Activated CD4-positive, alpha-beta T cell treated with anti-CD3 and anti-CD28 coated beads for 36 hours (primary cell): Measurements from ENCODE around the gene ARHGAP22. TPM values are rescaled to one million over a fixed set of nuclear protein-coding genes. Genes with fewer than 3 reads are reported as not detected.

Experiments used
- ATAC-seq: fragments of 200-7000 bp; cut with Tn5 transposase; one replicate; pipeline ENCODE4 v1.10.0; 2021; ENCODE audit warnings: mild to moderate bottlenecking, moderate library complexity
- CTCF ChIA-PET: fragments of 350-600 bp; sonication (Branson Sonifier 250); formaldehyde crosslinking; loops from one replicate; lab custom pipeline; 2021; ENCODE audit warnings: antibody characterized with exemption; lab: Charles Lee
- POLR2A ChIA-PET: fragments of 350-600 bp; sonication (Branson Sonifier 250); formaldehyde crosslinking; loops from one replicate; lab custom pipeline; 2021; ENCODE audit warnings: antibody characterized with exemption, inconsistent platforms; lab: Charles Lee
- DNase-seq: peaks from one replicate; pipeline ENCODE4 v3.0.0-alpha.2; 2020
- H3K27ac Mint-ChIP-seq: one replicate; pipeline ENCODE4 v1.8.0; 2021; ENCODE audit warnings: mixed read lengths
- H3K27me3 Mint-ChIP-seq: one replicate; pipeline ENCODE4 v1.8.0; 2021; ENCODE audit warnings: mixed read lengths
- H3K36me3 Mint-ChIP-seq: one replicate; pipeline ENCODE4 v1.8.0; 2021; ENCODE audit warnings: low read depth, mixed read lengths
- H3K4me1 Mint-ChIP-seq: one replicate; pipeline ENCODE4 v1.8.0; 2021; ENCODE audit warnings: mixed read lengths
- H3K4me3 Mint-ChIP-seq: one replicate; pipeline ENCODE4 v1.8.0; 2021; ENCODE audit warnings: mild to moderate bottlenecking, moderate library complexity, mixed read lengths
- H3K9me3 Mint-ChIP-seq: one replicate; pipeline ENCODE4 v1.8.0; 2021; ENCODE audit warnings: low read depth, mixed read lengths
- intact Hi-C, 2 experiments: fragments of 100-400 bp; cut with DNase I in 1 of 2; cut with micrococcal nuclease in 1 of 2; formaldehyde crosslinking; loops; one replicate each; pipeline versions ENCODE4 v1.14.2 to v1.15.1; 2022 to 2024; cut with DNase I, micrococcal nuclease
- total RNA-seq, 2 experiments: library from RNA; stranded (reverse); gene quantifications; one replicate each; pipeline ENCODE4 v1.2.3, GENCODE V29; 2021

ARHGAP22 gene
- total RNA-seq, 2 experiments from 2014 or later = 0.27 to 0.47 TPM

DNA sequence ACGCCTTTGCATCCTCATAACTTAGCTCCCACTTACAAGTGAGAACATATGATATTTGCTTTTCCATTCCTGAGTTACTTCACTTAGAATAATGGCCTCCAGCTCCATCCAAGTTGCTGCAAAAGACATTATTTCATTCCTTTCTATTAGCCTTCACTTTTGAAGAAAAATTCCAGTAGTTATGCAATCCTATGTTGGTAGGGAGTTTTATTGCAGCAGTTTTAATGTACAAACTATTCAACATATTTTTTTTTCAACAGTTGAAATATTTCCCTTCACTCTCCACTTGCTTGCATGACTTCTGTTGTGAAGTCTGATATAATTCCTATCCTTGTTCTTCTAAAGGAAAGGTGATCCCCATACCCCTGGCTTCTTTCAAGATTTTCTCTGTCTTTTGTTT lies 27.3 kb upstream of the ARHGAP22 start:
- no peaks in the 10 kb centered on the region for H3K9me3 Mint-ChIP-seq
- H3K27ac Mint-ChIP-seq = no peak overlapping the region
- intact Hi-C loops = no loop called here
- no peak for DNase-seq
- CTCF ChIA-PET = no interaction called here
- H3K4me1 Mint-ChIP-seq = peaks cover 16% of the 10 kb centered on the region
- H3K36me3 Mint-ChIP-seq = no peaks in the 10 kb centered on the region
- POLR2A ChIA-PET = no interaction called here
- ATAC-seq = no peak
- H3K27me3 Mint-ChIP-seq = peaks cover 15% of the 10 kb centered on the region
- no peak overlapping the region for H3K4me3 Mint-ChIP-seq

DNA sequence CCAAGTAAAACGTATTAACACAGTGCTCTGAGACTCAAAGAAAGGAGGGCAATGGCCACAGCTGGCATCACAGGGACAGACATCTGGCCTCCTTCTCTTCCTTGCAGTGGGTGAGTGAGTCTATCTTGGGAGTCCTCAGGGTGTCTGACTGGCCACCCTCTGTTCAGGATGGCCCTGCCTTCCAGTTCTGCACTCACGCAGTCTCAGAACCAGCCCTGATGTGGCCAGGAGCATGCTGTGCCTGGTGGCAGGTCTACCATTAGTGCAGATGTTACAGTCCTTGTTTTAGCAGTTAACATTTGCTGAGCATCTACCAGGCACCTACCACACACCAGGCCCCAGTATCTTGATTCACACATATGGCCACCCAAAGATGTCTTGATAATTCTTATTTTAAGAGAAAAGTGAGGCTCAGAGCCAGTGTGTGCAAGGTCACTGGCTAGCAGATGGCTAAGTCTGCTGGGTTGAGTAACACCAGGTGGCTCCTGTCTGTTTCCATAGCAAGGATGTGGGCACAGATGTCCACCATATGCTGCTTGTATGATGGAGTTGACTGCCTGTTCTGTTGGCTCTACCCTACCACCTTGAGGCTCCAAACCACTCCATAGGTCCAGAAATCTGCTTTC lies 23.2 kb upstream of the ARHGAP22 start:
- H3K4me3 Mint-ChIP-seq = no peak overlapping the region
- CTCF ChIA-PET = interaction anchor here (1.0 kb wide), 1 partner anchor 13 kb away, joined by 3 read pairs; no protein-coding TSS in a partner anchor
- no peaks in the 10 kb centered on the region for H3K4me1 Mint-ChIP-seq
- DNase-seq = no peak
- peaks cover 19% of the 10 kb centered on the region for H3K27me3 Mint-ChIP-seq
- no peaks in the 10 kb centered on the region for H3K9me3 Mint-ChIP-seq
- POLR2A ChIA-PET = no interaction called here
- intact Hi-C loops = no loop called here
- no peaks in the 10 kb centered on the region for H3K36me3 Mint-ChIP-seq
- no peak overlapping the region for H3K27ac Mint-ChIP-seq
- ATAC-seq = no peak

DNA sequence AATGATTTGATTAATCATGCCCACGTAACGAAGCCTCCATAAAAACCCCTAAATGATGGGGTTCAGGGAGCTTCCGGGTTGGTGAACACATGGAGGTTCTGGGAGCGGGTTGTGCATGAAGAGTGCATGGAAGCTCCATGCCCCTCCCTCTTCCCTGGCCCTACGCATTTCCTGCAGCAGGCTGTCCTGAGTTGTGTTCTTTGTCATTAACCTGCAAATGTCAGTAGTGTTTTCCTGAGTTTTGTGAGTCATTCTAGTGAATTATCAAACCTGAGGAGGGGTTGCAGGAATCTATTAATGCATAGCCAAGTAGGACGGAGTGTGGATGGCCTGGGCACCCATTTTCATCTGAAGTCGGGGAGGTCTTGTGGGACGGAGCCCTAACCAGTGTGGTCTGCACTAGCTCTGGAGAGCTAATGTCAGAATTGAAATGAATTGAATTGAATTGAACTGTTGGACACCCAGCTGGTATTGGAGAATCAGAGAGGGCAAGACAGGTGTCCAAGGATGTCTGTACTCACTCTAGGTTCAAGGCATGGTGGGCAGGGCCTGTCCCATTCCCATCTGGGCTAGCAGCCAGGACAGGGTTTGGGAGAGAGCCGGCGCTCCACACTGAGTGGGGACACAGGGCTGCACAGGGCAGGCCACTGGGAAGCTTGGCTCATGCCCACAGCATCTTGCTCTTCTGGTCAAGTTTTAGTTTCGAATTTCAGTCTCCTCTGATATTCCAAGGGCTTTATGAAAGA lies 22.3 kb upstream of the ARHGAP22 start:
- POLR2A ChIA-PET = no interaction called here
- ATAC-seq = no peak
- H3K9me3 Mint-ChIP-seq = no peaks in the 10 kb centered on the region

DNA sequence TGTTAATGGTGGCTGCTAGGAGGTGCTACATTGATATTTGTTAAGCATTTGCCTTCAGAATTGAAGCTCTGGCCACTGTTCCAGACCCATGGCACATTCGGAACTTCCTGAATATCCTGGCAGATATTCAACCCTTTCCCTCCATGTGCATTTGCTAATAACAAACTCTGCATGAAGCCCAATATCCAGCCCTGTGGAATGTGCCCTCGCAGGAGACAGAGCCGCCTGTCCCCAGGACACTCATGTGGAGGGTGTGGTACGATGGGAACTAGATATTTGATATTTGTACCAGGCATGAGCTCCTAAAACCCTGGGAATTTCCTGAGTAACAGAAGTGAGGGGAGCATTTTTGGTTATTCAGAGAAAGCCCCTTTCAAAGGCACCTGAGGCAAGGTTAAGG lies 21.6 kb upstream of the ARHGAP22 start:
- CTCF ChIA-PET = interaction anchor here (0.9 kb wide), 1 partner anchor 12 kb away, joined by 3 read pairs; no protein-coding TSS in a partner anchor
- ATAC-seq (no peak), DNase-seq (no peak)
- Mint-ChIP-seq H3K4me3 (no peak overlapping the region), H3K27me3 (peaks cover 16% of the 10 kb centered on the region), H3K36me3 (no peaks in the 10 kb centered on the region), H3K27ac (no peak overlapping the region), H3K9me3 (no peaks in the 10 kb centered on the region), H3K4me1 (no peaks in the 10 kb centered on the region)
- POLR2A ChIA-PET = no interaction called here
- intact Hi-C loops = no loop called here

More for the DNA sequence above, 22.3 kb upstream of the ARHGAP22 start:
- Mint-ChIP-seq H3K36me3 (no peaks in the 10 kb centered on the region), H3K27me3 (peaks cover 19% of the 10 kb centered on the region), H3K4me1 (no peaks in the 10 kb centered on the region), H3K27ac (no peak overlapping the region), H3K4me3 (no peak overlapping the region)
- DNase-seq = no peak
- CTCF ChIA-PET = interaction anchor here (1.0 kb wide), 1 partner anchor 12 kb away, joined by 3 read pairs; no protein-coding TSS in a partner anchor
- intact Hi-C loops = no loop called here

DNA sequence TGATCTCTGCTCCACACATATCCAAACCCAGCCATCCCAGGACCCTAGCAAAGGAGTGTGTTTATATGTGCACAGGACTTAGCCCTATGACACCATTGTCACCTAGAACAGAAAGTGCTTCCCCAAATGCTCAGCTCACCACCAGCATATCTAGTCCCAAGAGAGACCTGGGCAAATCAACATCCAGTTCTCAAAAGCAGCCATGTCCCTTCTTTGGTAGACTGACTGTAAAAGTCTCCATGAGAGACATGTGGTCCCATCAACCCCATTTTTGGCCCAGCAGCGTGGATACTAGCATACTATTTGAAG lies 20.9 kb upstream of the ARHGAP22 start:
- DNase-seq (no peak), ATAC-seq (no peak)
- H3K36me3 Mint-ChIP-seq = no peaks in the 10 kb centered on the region
- peaks cover 16% of the 10 kb centered on the region for H3K27me3 Mint-ChIP-seq
- POLR2A ChIA-PET = no interaction called here
- intact Hi-C loops = no loop called here
- CTCF ChIA-PET = interaction anchor here (0.9 kb wide), 1 partner anchor 11 kb away, joined by 3 read pairs; no protein-coding TSS in a partner anchor
- no peaks in the 10 kb centered on the region for H3K9me3 Mint-ChIP-seq
- no peaks in the 10 kb centered on the region for H3K4me1 Mint-ChIP-seq
- H3K4me3 Mint-ChIP-seq = no peak overlapping the region
- no peak overlapping the region for H3K27ac Mint-ChIP-seq

DNA sequence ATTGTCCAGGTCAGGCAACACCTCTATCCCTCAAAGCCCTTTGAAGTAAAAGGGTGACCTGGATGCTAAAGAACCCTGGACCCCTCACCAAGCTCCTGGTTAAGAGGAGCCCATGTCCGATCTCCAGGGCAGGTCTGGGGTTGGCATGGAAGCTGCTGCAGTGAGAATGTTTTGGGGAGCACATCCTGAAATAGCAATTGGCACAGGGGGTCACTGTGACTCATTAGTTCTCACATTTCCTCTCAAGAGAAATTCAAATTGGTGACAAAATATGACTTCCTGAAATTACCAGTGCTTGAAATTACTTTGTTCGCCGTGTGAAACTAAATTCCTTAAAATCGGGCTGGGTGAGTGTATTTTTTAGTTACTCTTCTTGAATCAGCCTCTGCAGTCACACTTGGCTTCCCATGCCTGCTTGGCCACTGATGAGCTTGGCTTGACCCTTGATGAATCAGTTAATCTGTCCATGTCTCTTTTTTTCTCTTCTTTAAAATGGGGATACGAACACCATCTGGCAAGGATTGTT lies 18.8 kb upstream of the ARHGAP22 start:
- ChIA-PET POLR2A (no interaction called here), CTCF (interaction anchor here (0.7 to 1.9 kb wide), 5 partner anchors 9 to 97 kb away, joined by 3 to 6 read pairs (median 3); no protein-coding TSS in a partner anchor)
- intact Hi-C loops = no loop called here
- DNase-seq (no peak), ATAC-seq (no peak)
- Mint-ChIP-seq H3K9me3 (no peaks in the 10 kb centered on the region), H3K36me3 (no peaks in the 10 kb centered on the region), H3K27ac (no peak overlapping the region), H3K4me3 (no peak overlapping the region), H3K27me3 (peaks cover 16% of the 10 kb centered on the region), H3K4me1 (no peaks in the 10 kb centered on the region)

DNA sequence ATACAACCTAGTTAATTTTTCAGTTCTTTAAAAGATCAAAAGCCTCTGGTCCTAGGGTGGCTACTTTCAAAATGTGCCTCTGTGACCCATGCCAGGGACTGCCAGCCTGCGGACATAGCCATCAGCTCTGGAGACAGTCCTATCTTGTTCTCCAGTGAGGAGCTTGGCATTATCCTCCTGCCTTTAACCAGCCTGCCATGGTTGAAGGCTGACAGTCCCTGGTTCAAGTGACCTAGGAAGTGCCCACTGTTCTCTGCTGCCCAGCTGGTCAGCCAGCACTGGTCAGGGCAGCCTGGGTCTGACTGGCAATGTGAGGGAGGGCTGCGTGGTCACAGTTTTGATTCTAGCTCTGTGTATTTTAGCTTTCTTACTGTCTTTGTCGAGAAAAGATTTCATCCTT lies 18.1 kb upstream of the ARHGAP22 start:
- Mint-ChIP-seq H3K27ac (no peak overlapping the region), H3K27me3 (peaks cover 16% of the 10 kb centered on the region), H3K9me3 (no peaks in the 10 kb centered on the region), H3K4me1 (no peaks in the 10 kb centered on the region), H3K36me3 (no peaks in the 10 kb centered on the region), H3K4me3 (no peak overlapping the region)
- DNase-seq = no peak
- ChIA-PET POLR2A (no interaction called here), CTCF (no interaction called here)
- intact Hi-C loops = no loop called here
- ATAC-seq = no peak

DNA sequence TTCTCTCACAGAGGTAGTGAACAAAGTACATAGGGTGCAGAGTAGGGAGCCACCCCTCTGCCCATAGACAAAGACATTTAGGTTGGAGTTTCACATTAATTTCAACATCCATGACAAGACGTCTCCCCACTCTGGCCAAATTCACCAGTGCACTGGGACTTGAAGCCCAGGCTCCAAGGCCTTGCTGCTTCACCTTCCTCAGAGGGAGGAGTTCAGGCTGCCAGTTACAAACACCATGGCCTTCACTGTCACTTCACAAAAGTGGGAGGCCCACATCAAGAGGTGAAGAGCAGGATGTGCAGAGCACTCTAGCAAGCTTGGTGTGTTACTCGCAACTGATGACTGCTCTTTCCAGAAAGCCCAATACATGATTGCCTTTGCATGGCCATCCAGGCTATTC lies 15.8 kb upstream of the ARHGAP22 start:
- no peak for ATAC-seq
- intact Hi-C loops = no loop called here
- no peak overlapping the region for H3K4me3 Mint-ChIP-seq
- H3K36me3 Mint-ChIP-seq = no peaks in the 10 kb centered on the region
- ChIA-PET POLR2A (no interaction called here), CTCF (interaction anchor here (1.3 kb wide), 1 partner anchor 10 kb away, joined by 4 read pairs; no protein-coding TSS in a partner anchor)
- no peaks in the 10 kb centered on the region for H3K4me1 Mint-ChIP-seq
- peaks cover 4% of the 10 kb centered on the region for H3K9me3 Mint-ChIP-seq
- H3K27me3 Mint-ChIP-seq = peaks cover 15% of the 10 kb centered on the region
- no peak for DNase-seq
- H3K27ac Mint-ChIP-seq = no peak overlapping the region

DNA sequence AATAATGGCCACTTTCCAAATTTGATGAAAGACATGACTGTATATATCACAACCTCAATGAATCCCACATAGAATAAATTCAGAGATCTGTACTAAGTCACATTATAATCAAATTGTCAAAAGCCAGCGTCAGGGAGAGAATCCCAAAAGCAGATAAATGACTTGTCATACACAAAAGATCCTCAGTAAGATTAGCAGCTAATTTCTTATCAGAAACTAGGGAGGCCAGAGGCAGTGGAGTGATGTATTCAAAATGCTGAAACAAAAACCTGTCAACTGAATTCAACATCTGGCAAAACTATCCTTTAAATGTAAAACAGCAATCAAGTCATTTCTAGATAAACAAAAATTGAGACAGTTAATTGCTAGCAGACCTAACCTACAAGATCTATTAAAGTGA lies 11.6 kb upstream of the ARHGAP22 start:
- no peaks in the 10 kb centered on the region for H3K36me3 Mint-ChIP-seq
- peaks cover 18% of the 10 kb centered on the region for H3K27me3 Mint-ChIP-seq
- ChIA-PET CTCF (no interaction called here), POLR2A (no interaction called here)
- H3K27ac Mint-ChIP-seq = no peak overlapping the region
- intact Hi-C loops = no loop called here
- no peaks in the 10 kb centered on the region for H3K4me1 Mint-ChIP-seq
- no peak for ATAC-seq
- DNase-seq = no peak
- H3K4me3 Mint-ChIP-seq = no peak overlapping the region
- H3K9me3 Mint-ChIP-seq = peaks cover 6% of the 10 kb centered on the region

DNA sequence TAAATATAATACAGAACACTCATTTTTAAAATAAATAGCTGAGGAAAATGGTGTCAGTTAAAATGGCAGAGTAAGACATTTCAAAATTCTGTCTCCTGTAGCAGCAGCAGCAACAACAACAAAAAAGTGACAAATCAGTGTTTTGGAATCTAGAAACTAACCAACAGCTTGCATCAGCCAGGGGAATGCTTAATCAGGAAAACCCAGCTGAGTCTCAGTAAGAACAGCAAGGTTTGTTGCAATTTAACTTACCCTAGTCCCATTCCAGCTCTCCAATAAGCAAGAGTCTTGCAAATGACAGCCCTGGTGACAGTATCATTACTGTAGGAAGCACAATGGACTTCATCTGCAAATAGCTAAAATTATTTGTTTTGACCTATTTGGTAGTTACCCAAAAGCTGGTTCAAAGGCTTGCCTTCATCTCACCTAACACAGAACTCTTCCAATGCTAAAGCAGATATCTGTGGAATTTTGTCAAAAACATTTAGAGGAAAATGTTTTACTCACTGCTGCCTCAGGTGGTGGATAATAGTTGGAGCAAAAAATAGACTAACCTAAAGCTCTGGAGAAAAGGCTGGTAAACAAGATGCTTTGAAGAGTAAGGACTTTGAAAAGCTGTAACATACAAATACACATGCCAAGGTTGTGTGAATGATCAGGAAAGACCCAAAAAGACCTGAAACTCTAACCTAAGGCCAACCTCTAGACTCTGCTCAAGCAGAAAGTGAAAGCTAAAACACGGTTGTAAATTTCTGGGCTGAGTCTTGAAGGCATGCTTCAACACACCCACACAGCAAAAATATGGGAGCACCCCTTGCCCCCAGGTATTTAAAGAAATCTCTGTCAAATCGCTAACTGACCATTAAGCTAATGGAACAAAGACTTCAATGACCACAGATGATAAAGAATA lies 9.9 kb upstream of the ARHGAP22 start:
- intact Hi-C loops = no loop called here
- Mint-ChIP-seq H3K4me3 (no peak overlapping the region), H3K4me1 (no peaks in the 10 kb centered on the region), H3K36me3 (no peaks in the 10 kb centered on the region), H3K9me3 (peaks cover 6% of the 10 kb centered on the region), H3K27ac (no peak overlapping the region), H3K27me3 (peaks cover 18% of the 10 kb centered on the region)
- ChIA-PET CTCF (interaction anchor here (0.7 to 2.0 kb wide), 6 partner anchors 10 to 42 kb away, joined by 3 to 6 read pairs (median 3); no protein-coding TSS in a partner anchor), POLR2A (interaction anchor here (0.6 kb wide), 1 partner anchor 69 kb away, joined by 5 read pairs; no protein-coding TSS in a partner anchor)
- ATAC-seq (no peak), DNase-seq (no peak)

DNA sequence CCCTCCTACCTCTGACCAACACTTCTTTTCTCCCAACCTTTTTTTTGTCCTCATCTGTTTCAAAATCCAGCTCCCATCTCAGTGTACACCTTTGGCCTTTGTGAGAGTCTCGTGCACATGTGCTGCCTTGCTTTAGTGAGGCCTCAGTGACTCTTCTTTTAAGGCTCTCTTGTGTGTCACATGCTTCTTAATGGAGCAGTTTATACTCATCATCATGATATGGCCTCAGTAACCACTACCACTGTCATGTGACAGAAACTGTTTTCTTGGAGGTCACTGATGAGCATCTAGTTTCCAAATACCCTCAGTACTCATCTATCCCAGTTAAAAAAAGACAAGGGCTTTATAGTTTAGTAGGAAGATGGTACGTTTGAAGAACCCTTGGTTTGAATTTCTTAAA lies 8.1 kb upstream of the ARHGAP22 start:
- POLR2A ChIA-PET = no interaction called here
- peaks cover 17% of the 10 kb centered on the region for H3K27me3 Mint-ChIP-seq
- no peak overlapping the region for H3K27ac Mint-ChIP-seq
- H3K4me1 Mint-ChIP-seq = no peaks in the 10 kb centered on the region
- H3K9me3 Mint-ChIP-seq = peaks cover 6% of the 10 kb centered on the region
- no peak overlapping the region for H3K4me3 Mint-ChIP-seq
- CTCF ChIA-PET = no interaction called here
- DNase-seq = no peak
- no peak for ATAC-seq
- H3K36me3 Mint-ChIP-seq = no peaks in the 10 kb centered on the region
- intact Hi-C loops = no loop called here
